AG10803 (cell line): Measurements from ENCODE around the gene INTS3.

Source experiments
- DNase-seq: peaks from one replicate; pipeline ENCODE4 v3.0.0; 2010; ENCODE audit warnings: low read depth
- H3K4me3 ChIP-seq: 2 replicates; pipeline ENCODE4 v1.5.1; 2011; ENCODE audit warnings: mild to moderate bottlenecking, low read length, control low read depth
- CTCF ChIP-seq: conservative IDR thresholded peaks from 2 replicates; pipeline ENCODE4 v1.5.1; 2011; ENCODE audit warnings: mild to moderate bottlenecking, low read length, control low read depth, inconsistent platforms

INTS3 gene

GRCh38 chr1:153749408-153750005 is 21.7 kb downstream of the INTS3 start:
- peak; percentile 95 for TF ChIP-seq CTCF
- H3K4me3 ChIP-seq: no peak overlapping the region
- peak; percentile 81 for DNase-seq

- 0 out of 2 replicates have a peak, but pooled peaks have one; percentile 27 for TF ChIP-seq CTCF
- peak; percentile 23 for DNase-seq
- H3K4me3 ChIP-seq: no peak overlapping the region
Observed at GRCh38 chr1:153750026-153750995, 22.5 kb downstream of the INTS3 start.

GRCh38 chr1:153752072-153752471 is 24.2 kb downstream of the INTS3 start:
- no peak for TF ChIP-seq CTCF
- no peak for DNase-seq
- no peak overlapping the region for H3K4me3 ChIP-seq

GRCh38 chr1:153752571-153753195 is 24.8 kb downstream of the INTS3 start:
- DNase-seq: no peak
- H3K4me3 ChIP-seq: no peak overlapping the region
- TF ChIP-seq CTCF: no peak

GRCh38 chr1:153754266-153754665 is 26.4 kb downstream of the INTS3 start:
- H3K4me3 ChIP-seq: no peak overlapping the region
- no peak for DNase-seq
- no peak for TF ChIP-seq CTCF

GRCh38 chr1:153760440-153760839 is 32.6 kb downstream of the INTS3 start:
- DNase-seq: peak; percentile 53
- TF ChIP-seq CTCF: no peak

More at GRCh38 chr1:153760440-153760839, 32.6 kb downstream of the INTS3 start:
- no peak overlapping the region for H3K4me3 ChIP-seq
